D341Med (cell line): Measurements from ENCODE around the gene NLRC3.

Experiments
- DNase-seq: peaks from one replicate; pipeline ENCODE4 v3.0.0; 2012; ENCODE audit warnings: low spot score

Gene NLRC3

DNA sequence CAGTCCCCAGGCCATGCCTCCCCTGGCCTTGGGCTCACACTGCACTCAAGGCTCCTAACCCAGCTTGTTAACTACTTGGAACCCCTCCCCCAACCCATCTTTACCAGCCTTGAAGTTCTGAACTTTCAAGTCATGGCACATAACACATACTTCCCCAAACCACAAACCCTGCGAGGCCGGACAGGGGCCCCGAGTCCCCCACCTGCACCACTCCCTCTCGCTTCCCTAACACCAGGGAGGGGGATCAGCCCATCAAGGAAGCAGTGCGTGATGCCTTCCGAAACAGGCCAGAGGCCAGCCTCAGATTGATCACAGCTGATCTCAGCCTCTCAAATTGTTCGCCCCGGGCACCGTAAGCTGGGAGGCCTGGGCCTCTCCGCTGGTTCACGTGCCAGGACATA is 3.0 kb upstream of the NLRC3 start:
- DNase-seq: no peak

DNA sequence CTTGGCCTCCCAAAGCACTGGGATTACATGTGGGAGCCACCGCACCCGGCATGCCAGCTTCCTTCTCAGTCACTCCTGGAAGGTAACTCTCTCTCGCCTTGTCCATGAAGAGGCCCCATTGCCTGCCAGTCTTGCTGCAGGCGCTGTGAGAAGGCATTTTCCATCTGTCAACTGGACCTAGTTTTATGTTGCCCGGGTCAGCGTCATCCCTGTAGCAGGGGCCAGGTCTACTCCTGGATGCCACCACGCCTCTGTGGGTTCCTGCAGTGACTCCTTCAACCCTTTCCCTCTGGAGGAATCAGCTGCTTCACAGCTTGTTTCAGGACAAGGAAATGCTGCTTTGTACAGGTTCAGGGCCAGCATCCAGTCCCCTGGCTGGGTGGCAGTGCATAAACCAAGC is 2.6 kb upstream of the NLRC3 start:
- no peak for DNase-seq

DNA sequence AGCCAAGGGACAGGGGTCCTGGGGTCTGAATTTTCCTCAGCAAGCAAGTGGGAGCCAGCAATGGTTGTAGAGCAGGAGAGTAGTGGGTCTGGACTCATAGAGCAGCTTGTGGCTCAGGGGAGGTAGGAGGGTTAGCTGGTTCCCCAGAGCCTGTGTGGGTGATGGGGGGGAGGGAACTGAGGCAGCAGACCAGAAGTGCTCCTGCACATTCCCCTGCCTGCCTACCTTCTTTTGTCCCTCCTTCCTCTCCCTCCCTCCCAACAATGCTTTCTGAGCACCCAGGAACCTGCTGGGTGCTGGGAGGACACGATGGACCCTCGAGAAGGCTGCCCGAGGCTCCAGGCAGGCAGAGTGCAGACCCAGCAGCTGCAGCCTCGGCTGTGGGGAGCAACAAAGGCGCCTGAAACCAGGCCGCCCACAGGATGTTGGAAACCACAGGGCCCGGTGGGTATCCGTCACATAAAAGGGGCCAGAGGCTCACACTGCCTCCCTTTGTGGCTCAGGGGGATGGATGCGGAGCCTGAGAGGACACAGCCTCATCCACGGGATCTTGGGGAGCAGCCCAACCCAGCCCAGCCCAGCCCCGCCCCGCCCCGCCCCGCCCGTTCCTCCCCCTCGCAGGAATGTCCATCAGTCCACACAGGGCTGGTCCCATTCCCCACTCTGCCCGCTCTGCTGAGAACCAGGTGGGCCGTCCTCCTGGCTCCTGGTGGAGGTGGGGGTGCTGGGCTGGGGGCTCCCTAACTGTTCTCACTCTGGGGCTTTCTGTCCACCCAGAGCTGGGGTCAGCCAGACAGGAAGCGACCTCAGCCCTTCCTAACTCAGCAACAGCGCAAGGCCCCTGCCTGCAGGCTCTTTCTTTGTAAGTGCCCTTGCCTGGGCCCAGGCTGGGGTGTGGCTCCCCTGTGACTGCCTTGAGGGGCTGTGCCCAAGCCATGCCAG is 1.7 kb upstream of the NLRC3 start:
- no peak for DNase-seq

DNA sequence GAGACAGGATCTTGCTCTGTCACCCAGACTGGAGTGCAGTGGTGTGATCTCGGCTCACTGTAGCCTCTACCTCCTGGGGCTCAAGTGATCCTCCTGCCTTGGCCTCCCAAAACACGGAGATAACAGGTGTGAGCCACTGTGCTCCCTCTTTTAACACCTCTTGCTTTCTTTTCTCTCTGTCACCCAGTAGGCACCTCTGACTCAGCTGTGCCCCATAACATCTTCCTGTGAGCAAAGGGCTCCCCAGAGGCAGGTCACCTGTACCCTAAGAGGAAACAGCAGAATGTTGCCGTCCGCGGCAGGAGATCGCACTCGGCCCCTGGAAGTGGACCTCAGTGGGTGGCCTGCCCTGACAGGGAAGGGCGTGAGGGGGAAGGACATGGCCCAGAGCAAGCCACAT is 918 bp upstream of the NLRC3 start:
- DNase-seq: no peak

DNA sequence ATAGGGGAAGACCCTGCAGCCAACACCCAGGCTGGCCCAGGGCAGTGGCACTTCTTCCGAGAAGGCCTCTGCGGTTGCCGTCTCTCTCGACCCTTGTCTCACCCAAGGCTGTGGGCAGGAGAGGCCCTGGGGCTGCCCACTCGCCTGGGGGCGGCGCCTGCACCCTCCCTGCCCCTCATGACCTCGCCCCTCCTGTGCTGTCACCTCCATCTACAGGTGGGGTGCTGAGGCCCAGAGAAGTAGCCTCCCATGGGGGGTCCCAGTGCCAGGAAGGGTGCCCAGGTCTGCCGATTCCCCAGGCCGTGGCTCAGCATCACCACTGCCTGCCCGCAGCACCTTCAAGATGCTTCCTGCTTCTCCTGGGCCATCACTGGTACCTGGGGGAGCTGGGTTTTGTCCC is 992 bp downstream of the NLRC3 start:
- DNase-seq: no peak

DNA sequence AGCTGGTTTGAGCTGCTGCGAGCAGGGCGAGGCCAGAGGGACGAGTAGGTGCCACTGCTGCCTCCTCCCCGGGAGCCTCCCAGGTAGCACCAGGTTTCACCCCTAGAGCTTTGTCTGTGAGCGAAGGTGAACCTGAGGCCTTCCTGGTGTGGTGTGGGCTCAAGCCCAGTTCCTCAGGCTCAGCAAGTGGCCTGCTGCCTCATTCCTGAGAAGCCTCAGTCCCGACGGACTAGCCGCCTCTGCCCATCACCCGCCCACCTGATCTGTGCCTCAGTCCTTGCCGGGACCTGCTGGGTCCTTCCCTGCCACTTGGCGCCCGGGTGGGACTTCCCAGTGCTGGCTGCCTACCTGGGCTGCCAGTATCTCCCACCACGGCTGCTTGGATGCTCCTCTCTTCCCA is 1.7 kb downstream of the NLRC3 start:
- no peak for DNase-seq

DNA sequence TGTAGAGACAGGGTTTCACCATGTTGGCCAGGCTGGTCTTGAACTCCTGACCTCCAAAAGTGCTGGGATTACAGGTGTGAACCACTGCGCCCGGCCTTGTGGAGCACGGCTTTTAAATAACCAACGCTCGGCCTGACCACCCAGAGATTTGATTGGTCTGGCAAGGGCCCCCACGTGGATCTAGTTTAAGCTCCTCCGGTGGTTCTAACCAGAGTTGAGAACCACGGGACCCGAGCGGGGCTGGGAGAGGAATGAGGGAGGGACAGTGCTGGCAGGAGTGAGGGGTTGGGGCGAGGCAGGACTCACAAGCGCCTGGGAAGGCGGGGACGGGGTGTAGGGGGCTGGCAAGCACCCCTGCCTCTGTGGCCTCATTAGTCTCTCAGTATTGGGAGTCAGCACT is 3.0 kb downstream of the NLRC3 start:
- no peak for DNase-seq

DNA sequence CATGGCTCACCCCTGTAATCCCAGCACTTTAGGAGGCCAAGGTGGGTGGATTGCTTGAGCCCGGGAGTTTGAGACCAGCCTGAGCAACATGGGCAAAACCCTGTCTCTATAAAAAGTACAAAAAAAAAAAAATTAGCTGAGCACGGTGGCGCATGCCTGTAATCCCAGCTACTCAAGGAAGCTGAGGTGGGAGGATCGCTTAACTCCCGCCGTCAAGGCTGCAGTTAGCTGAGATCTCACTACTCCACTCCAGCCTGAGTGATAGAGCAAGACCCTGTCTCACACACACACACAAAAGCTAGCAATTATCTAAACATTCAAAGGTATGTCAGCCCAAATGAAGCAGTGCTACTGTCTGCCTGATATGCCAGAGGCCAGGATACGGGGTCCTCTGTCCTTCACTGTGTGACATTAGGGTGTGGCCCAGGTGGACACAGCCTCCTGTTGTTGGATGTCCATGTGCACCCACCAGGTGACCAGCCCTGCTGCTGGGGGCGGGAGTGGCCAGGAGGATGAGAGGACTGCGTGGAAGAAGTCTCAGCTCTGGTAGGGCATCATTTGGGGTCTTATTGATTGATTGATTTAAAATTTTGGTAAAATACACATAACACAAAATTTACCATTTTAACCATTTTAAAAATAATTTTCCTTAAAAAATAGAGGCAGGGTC is 3.9 kb downstream of the NLRC3 start:
- no peak for DNase-seq

DNA sequence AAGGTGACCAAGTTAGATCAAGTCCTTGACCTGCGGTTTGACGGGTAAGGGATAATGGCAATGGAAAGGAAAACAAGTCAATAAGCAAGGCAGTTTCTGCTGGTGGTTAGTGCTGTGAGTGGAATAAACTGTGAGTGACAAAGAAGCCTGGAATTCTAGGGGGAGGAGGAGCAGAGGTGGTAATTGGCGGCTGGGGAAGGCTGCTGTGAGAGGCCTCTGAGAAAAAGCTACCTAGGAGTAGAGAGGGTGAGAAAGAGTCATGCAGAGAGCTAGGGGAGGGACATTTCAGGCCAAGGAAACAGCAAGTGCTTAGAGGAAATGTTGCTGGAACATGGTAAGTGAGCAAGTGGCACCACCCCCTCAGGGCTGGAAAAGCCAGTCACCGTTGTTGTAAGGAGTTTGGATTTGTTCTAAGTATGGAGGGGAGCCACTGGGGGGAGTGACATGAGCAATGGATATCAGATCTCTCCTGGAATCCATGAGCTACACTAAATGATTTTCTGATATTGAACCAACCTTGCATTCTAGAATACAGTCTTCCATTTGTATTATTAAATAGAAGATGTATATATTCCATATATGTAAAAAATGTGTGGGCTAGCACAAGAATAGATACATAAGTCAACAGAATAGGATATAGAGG is 6.7 kb downstream of the NLRC3 start:
- no peak for DNase-seq

DNA sequence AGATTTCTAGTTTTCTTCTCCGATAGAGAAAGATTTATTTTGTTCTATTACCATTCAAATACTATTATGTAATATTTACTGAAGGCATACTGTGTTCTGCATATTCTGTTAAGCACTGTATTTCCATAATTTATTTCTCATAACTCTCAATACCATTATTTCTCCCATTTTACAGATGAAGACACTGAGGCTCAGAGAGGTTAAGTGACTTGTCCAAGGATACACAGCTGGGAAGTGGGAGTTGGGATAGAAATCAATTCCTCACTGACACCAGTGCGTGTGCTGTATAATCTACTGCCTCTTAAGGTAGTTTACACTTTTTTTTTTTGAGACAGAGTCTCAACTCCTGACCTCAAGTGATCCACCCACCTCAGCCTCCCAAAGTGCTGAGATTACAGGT is 7.4 kb downstream of the NLRC3 start:
- DNase-seq: no peak

DNA sequence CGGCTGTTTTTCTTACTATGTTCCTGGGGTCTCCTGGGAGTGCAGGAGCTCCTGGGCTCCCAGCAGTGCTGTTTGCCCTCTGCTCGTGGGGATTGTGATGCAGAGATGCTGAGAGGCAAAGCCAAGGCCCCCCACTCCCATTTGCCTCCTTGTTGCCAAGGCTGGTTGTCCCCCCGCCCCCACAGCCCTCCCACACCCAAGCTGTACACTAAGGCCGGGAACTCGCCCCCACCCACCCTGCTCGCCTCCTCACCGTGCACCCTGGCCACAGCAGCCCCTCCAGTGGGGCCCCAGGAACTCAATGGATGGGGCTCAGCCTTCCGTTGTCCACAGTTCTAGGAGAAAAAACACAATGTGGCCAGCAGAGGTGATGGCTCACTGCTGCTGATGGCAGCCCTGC is 10.2 kb downstream of the NLRC3 start:
- no peak for DNase-seq

DNA sequence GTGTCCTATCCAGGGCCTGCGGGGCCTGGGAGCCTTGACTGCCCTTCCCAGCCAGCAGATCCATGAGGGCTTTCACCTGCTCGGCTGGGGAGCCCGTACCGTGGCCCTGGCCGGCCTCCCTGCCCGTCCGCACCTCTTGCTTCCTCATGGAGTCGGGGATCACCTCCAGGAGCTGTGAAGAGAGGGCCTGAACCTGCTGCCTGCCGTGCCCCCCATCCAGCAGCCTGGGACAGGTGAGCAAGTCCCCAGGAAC is 12.4 kb downstream of the NLRC3 start:
- no peak for DNase-seq

DNA sequence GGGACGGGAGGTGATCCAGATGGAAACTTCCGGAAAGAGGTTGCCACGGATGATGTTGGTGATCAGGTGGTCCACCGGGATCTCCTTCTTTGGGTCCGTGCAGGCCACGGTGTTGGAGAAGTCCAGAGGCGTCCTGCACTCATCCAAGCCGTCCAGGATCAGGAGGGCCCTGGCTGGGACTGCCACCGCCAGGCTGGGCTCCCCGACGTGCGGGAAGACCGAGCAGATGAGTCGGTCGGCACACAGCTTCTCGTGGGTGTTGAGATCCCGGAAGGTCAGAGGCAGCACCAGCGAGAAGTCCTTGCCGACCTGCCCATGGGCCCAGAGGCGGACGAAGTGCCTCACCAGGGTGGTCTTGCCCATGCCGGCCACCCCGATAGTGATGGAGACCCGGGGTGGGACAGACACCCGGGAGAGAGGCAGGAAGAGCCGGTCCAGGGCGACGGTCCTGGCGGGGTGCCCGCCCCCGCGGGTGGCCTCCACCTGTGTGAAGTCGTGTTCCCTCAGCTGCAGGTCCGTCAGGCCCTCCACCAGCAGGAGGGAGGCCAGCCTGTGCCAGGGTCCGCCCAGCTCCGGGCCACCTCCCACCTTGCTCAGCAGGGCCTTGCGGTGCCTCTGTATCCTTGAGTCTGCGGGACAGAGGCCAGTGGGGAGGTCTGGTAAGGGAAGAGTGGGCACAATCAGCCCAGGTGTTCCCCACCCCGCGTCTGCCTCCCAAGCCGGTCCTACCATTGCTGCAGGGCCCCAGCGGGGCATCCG is 12.9 kb downstream of the NLRC3 start:
- DNase-seq: peak; percentile 33

DNA sequence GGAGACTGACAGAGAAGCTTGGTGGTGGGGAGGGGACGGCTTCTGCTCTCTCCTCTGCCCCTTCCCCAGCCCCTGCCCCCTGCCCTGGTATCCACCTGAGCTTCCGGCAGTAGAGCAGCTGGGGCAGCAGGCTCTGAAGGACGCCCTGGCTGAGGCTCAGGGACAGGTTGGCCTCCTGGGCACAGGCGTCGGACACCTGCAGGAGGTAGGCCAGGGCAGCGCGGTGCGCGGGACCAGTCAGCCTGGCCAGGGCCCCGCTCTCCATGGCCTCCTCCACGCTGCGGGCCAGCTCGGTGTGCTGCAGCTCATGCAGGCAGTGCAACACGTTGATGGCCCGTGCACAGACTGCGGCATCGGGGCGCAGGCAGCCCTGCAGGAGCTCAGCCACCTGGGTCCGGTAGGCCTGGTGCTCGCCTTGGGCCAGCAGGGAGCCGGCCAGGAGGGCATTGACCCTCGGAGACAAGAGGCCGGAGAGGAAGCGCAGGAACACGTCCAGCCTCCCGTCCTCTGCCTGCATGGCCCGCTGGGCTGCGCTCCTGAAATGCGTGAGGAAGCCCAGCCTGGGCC is 14.2 kb downstream of the NLRC3 start:
- DNase-seq: no peak

DNA sequence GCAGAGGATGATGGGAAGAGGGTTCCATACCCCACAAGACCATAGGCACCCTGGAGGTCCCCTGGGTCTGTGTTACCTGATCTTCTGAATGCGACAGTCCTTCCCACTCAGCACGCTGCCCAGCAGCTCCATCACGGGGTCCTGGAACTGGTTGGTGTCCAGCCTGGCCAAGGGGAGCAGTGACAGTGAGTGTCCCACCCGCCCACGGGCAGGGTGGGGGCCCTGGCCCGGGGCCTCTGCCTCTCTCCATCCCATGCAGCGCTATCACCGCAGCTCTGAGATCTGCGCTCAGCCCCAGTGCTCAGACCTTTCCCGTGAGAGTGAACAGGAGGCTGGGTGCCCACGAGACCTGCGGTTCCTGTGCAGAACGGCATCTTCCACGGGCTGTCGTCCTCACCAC is 15.6 kb downstream of the NLRC3 start:
- DNase-seq: peak; percentile 25

DNA sequence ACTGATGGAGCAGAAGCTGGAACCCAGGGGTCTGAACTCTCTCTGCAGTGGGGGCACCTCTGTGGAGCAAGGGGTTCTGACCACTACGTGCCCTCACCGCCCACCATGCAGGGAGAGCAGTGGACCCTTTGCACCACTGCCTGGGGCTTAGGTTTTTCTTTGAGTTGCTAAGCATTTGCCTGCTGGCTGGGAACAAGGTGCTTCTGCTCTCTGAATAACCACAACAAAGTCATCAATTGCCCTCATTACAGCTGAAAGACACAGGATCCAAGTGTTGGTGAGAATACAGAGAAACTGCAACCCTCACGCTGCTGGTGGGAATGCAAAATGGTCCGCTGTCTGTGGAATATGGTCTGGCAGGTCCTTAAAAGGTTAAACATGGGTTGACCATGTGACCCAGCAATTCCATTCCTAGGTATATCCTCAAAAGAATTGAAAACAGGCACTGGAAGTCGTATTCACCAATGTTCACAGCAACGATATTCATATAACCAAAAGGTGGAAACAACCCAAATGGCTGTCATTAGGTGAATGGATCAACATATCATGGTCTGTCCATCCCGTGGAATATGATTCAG is 22.8 kb downstream of the NLRC3 start:
- DNase-seq: no peak

DNA sequence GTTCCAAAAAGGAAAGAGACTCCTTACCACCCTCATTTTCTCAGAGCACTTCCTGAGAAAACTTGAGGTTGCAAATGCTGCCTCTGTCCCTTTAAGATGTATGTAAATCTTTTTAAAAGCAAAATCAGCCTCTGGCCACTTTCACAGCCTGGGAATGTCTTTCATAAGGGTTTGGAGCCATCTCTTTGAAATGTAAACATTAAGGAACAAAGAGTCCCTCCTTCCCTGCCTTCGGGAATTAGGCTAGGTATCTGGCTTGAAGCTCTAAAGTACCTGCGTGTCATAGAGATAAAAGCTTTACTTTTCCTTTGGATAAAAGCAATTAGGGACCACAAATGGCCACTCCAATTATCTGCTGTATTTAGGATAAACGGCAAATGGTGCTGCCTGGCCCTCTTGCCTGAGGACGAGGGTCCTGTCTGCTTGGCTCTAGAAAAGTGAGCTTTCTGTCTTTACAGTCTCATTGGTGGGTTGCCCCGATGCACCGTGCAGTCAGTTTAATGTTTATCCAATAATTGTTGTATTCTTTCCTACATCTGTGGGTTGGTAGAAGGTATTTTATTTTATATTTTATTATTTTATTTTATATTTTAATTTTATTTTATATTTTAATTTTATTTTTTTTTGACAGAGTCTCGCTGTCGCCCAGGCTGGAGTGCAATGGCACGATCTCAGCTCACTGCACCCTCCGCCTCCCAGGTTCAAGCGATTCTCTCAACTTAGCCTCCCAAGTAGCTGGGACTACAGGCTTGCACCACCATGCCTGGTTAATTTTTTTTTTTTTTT is 23.9 kb downstream of the NLRC3 start:
- DNase-seq: no peak

DNA sequence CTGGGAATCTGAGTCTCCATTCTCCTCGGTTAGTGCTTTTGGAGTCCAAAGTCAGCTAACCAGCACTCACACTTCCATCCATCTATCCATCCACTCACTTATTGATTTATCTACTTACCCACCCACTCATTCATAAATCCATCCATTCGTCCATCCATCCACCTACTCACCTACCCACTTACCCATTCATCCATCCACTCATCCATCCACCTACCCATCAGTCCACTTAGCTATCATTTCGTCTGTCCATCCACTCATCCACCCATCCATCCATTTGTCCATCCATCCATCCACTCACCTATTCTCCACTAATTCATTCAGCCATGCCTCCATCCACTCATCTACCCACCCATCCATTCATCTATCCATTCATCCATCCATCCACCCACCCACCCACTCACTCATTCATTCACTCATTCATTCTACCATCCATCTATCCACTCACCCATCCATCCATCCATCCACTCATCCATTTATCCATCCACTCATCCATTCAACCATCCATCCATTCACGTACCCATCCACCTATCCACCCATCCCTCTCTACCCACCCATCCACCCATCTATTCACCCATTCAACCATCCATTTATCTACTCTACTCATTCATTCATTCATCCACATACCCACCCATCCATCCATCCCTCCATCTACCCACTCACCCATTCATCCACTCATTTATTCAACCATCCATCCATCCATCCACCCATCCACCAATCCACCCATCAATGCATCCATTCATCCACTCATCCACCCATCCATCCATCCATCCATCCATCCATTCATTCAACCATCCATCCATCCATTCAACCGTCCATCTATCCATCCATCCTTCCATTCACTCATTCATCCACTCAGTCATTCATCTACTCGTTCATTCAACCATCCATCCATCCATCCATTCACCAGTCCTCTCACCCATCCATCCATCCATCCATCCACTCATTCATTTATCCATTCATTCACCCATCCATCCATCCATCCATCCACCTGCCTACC is 26.1 kb downstream of the NLRC3 start:
- DNase-seq: no peak

DNA sequence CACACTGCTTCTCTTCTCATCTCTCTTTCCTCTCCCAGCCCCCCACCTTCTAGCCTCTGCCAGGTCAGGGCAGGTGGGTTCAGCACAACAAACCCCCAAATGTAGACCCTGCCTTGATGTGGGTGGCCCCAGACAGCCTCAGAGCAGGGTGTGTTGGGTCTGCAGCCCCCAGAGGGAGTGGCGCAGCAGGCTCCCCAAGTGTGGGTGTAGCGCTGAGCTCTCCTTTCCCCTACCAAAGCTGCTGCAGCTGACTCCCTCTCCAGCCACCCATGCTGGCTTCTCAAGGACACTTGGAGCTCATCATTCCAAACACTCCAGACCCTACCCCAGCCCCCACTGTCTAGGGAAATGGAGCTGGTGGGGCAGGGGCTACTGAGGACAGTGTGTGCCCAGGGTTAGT is 27.3 kb downstream of the NLRC3 start:
- DNase-seq: no peak

DNA sequence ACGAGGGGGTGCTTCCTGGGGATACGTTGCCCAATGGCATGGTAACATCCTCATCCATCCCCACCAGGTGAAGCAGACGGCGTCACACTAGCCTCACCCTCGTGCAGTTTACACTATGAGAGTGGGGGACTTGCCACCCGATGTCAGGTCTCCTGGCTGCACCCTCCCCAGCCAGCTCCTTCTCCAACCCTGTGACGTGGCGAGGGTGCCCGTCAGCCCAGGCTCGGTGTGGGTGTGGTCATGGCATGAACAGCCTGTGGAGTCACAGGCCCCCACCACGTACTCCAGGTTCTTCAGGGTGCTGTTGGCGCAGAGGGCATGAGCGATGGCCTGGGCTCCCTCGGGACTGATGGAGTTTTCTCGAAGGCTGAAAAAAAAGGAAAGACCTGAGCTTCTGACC is 28.3 kb downstream of the NLRC3 start:
- DNase-seq: no peak
